Fibroblast of lung (primary cell): ENCODE measurements around the gene KRTDAP.

Experiments used
- CTCF ChIP-seq, 2 donors: IDR thresholded peaks in 1 of 2; conservative IDR thresholded peaks in 1 of 2; 1 replicate in 1 of 2; 2 replicates in 1 of 2; pipeline ENCODE4 v1.5.1; 2011 to 2012; ENCODE audit warnings: low read length in 2 of 2, control low read depth in 1 of 2, inconsistent platforms in 1 of 2, low read depth in 1 of 2, mild to moderate bottlenecking in 1 of 2
- EZH2 ChIP-seq: IDR thresholded peaks from 2 replicates; pipeline ENCODE4 v1.5.1; 2012; ENCODE audit warnings: low read length, control low read depth, mild to moderate bottlenecking; ENCODE audit errors: missing control alignments

- TF ChIP-seq CTCF (conservative IDR thresholded peaks at IDR 0.05 in 1 of 2, IDR thresholded peaks at IDR 0.05 in 1 of 2; ENCODE audit: low read depth in 1 of 2, low read length in 2 of 2) (no peak), EZH2 (no peak)
Observed at GRCh38 chr19:35438527-35438926, 51.7 kb downstream of the KRTDAP start.
